PC-9 (cell line): ENCODE measurements around the gene ODAD4. TPM values are rescaled to one million over a fixed set of nuclear protein-coding genes. Genes with fewer than 3 reads are reported as not detected.

Source experiments
- BruUV-seq: library from RNA; stranded (reverse); fragments of 400-500 nt; replicated peaks from 2 replicates; lab custom pipeline; 2021; lab: Mats Ljungman, UMichigan
- CTCF ChIA-PET: fragments of 300-600 bp; sonication (Branson Sonifier 250); formaldehyde crosslinking; loops from one replicate; lab custom pipeline; 2022; ENCODE audit warnings: antibody characterized with exemption; lab: Charles Lee
- POLR2A ChIA-PET: fragments of 300-600 bp; sonication (Branson Sonifier 250); formaldehyde crosslinking; loops from one replicate; lab custom pipeline; 2022; ENCODE audit warnings: antibody characterized with exemption; ENCODE audit not compliant: unreplicated experiment; lab: Charles Lee
- DNase-seq, 2 experiments: peaks; one replicate each; pipeline versions ENCODE4 v3.0.0 to v3.0.0-alpha.2; 2015 to 2022; ENCODE audit warnings: mixed read lengths in 1 of 2
- H2AFZ ChIP-seq: fragments of 200-600 bp; sonication (generic); 2 replicates; pipeline ENCODE4 v1.8.1; 2017; ENCODE audit warnings: antibody characterized with exemption
- H3F3A ChIP-seq: fragments of 200-600 bp; sonication (generic); 2 replicates; pipeline ENCODE4 v1.8.1; 2017; ENCODE audit warnings: antibody characterized with exemption, mild to moderate bottlenecking, low read depth; ENCODE audit not compliant: insufficient read depth
- H3K27ac ChIP-seq: fragments of 200-600 bp; sonication (generic); 2 replicates; pipeline ENCODE4 v1.6.1; 2016; ENCODE audit warnings: mixed run types
- H3K27me3 ChIP-seq: fragments of 200-600 bp; sonication (generic); 2 replicates; pipeline ENCODE4 v1.6.1; 2016; ENCODE audit warnings: low read depth, mixed run types; ENCODE audit not compliant: insufficient read depth
- H3K36me3 ChIP-seq: fragments of 200-600 bp; sonication (generic); 2 replicates; pipeline ENCODE4 v1.6.1; 2016; ENCODE audit warnings: low read depth, mixed run types
- H3K4me1 ChIP-seq: fragments of 200-600 bp; sonication (generic); replicated peaks from 2 replicates; pipeline ENCODE4 v1.6.1; 2016; ENCODE audit warnings: mixed run types; ENCODE audit not compliant: insufficient read depth
- H3K4me2 ChIP-seq: fragments of 200-600 bp; sonication (generic); 2 replicates; pipeline ENCODE4 v1.6.1; 2017; ENCODE audit warnings: mixed run types
- H3K4me3 ChIP-seq: fragments of 200-600 bp; sonication (generic); 2 replicates; pipeline ENCODE4 v1.6.1; 2016; ENCODE audit warnings: mixed run types
- H3K79me2 ChIP-seq: fragments of 200-600 bp; sonication (generic); 2 replicates; pipeline ENCODE4 v1.6.1; 2017; ENCODE audit warnings: low read depth, mixed run types
- H3K9me2 ChIP-seq: fragments of 200-600 bp; sonication (generic); 2 replicates; pipeline ENCODE4 v1.8.1; 2017; ENCODE audit warnings: mild to moderate bottlenecking; ENCODE audit not compliant: insufficient read depth
- H3K9me3 ChIP-seq: fragments of 200-600 bp; sonication (generic); 2 replicates; pipeline ENCODE4 v1.8.1; 2016; ENCODE audit warnings: low read depth; ENCODE audit not compliant: insufficient read depth
- H4K20me1 ChIP-seq: fragments of 200-600 bp; sonication (generic); 2 replicates; pipeline ENCODE4 v1.8.1; 2017; ENCODE audit not compliant: insufficient read depth
- EZH2 ChIP-seq: fragments of 200-600 bp; sonication (generic); IDR thresholded peaks from 2 replicates; pipeline ENCODE4 v1.8.0; 2017; ENCODE audit warnings: antibody characterized with exemption, low read depth
- intact Hi-C: fragments of 100-400 bp; cut with micrococcal nuclease; formaldehyde crosslinking; loops from one replicate; pipeline ENCODE4 v1.10.0; 2022; ENCODE audit not compliant: unreplicated experiment
- total RNA-seq: library from RNA; stranded (reverse); gene quantifications from 2 replicates; pipeline ENCODE4 v1.2.3, GENCODE V29; 2021
- TF ChIP-seq, protein P1 (sequence below): fragments of 200-600 bp; sonication (generic); conservative IDR thresholded peaks from 2 replicates; pipeline ENCODE4 v1.6.1; 2017; ENCODE audit warnings: mixed run types, antibody characterized with exemption, mild to moderate bottlenecking, moderate library complexity

ODAD4 gene
- total RNA-seq, 1 experiment from 2014 or later: 4.0 TPM

- Histone ChIP-seq H3K9me2 (no peaks in the 10 kb centered on the region), H3K36me3 (no peaks in the 10 kb centered on the region), H3K9me3 (no peaks in the 10 kb centered on the region), H4K20me1 (no peaks in the 10 kb centered on the region), H3K4me1 (no peaks in the 10 kb centered on the region), H3K79me2 (no peaks in the 10 kb centered on the region), H3K4me3 (no peak overlapping the region), H3K27ac (no peak overlapping the region), H3K27me3 (no peaks in the 10 kb centered on the region), H3K4me2 (no peak overlapping the region), H3F3A (no peaks in the 10 kb centered on the region), H2AFZ (no peak overlapping the region)
- CTCF ChIA-PET: no interaction called here
- no TSS peak for BruUV-seq
- TF ChIP-seq EZH2: no peak
- TF ChIP-seq, protein P1, sequence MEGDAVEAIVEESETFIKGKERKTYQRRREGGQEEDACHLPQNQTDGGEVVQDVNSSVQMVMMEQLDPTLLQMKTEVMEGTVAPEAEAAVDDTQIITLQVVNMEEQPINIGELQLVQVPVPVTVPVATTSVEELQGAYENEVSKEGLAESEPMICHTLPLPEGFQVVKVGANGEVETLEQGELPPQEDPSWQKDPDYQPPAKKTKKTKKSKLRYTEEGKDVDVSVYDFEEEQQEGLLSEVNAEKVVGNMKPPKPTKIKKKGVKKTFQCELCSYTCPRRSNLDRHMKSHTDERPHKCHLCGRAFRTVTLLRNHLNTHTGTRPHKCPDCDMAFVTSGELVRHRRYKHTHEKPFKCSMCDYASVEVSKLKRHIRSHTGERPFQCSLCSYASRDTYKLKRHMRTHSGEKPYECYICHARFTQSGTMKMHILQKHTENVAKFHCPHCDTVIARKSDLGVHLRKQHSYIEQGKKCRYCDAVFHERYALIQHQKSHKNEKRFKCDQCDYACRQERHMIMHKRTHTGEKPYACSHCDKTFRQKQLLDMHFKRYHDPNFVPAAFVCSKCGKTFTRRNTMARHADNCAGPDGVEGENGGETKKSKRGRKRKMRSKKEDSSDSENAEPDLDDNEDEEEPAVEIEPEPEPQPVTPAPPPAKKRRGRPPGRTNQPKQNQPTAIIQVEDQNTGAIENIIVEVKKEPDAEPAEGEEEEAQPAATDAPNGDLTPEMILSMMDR: no peak
- no peak for DNase-seq
- POLR2A ChIA-PET: interaction anchor here (0.6 kb wide), 1 partner anchor 59 kb away, joined by 4 read pairs; no protein-coding TSS in a partner anchor
- intact Hi-C loops: no loop called here
These were observed 18.5 kb downstream of the ODAD4 start for GRCh38 chr17:41948762-41949460.

GRCh38 chr17:41956522-41956921 is 26.1 kb downstream of the ODAD4 start:
- Histone ChIP-seq H3K27me3 (no peaks in the 10 kb centered on the region), H3K4me3 (no peak overlapping the region), H3K9me3 (no peaks in the 10 kb centered on the region), H4K20me1 (no peaks in the 10 kb centered on the region), H2AFZ (no peak overlapping the region), H3K79me2 (no peaks in the 10 kb centered on the region), H3K9me2 (no peaks in the 10 kb centered on the region), H3K4me1 (no peaks in the 10 kb centered on the region), H3F3A (no peaks in the 10 kb centered on the region), H3K36me3 (no peaks in the 10 kb centered on the region), H3K4me2 (no peak overlapping the region), H3K27ac (no peak overlapping the region)
- POLR2A ChIA-PET: no interaction called here
- intact Hi-C loops: no loop called here
- CTCF ChIA-PET: no interaction called here
- BruUV-seq: no TSS peak
- TF ChIP-seq, protein P1: no peak
- no peak for TF ChIP-seq EZH2
- DNase-seq: no peak

DNA sequence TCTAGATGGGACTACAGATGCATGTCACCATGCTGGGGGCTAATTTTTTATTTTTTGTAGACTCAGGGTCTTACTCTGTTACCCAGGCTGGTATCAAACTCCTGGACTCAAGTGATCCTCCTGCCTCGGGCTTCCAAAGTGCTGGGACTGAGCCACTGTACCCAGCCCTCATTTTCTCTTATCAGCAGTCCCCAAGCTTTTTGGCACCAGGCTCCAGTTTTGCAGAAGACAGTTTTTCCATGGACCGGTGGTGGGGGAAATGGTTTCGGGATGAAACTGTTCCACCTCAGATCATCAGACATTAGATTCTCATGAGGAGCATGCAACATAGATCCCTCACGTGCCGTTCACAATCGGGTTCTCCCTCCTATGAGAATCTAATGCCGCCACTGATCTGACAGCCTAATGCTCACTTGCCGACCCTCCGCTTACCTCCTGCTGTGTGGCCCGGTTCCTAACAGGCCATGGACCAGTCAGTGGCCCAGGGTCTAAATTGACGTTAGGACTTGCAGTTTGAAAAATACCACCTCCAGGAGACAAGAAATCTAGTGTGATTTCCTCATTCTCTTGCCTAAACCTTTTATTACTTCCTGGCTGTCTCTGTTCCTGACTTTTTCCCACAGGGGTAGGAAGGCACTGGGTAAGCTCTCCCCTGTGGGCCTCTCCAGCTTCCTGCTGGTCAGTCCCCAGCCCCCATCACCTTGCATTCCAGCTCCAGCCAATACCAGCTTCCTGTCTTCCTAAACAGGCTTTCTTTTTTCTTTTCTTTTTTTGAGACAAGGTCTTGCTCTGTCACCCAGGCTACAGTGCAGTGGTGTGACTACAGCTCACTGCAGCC is 26.8 kb downstream of the ODAD4 start:
- H3K9me2 ChIP-seq: no peaks in the 10 kb centered on the region
- no peaks in the 10 kb centered on the region for H3K4me1 ChIP-seq
- no TSS peak for BruUV-seq
- no peaks in the 10 kb centered on the region for H3K9me3 ChIP-seq
- no peak overlapping the region for H3K27ac ChIP-seq
- H2AFZ ChIP-seq: no peak overlapping the region
- H3F3A ChIP-seq: no peaks in the 10 kb centered on the region
- no peaks in the 10 kb centered on the region for H4K20me1 ChIP-seq
- H3K27me3 ChIP-seq: no peaks in the 10 kb centered on the region
- H3K4me2 ChIP-seq: no peak overlapping the region
- ChIA-PET POLR2A (no interaction called here), CTCF (no interaction called here)
- H3K79me2 ChIP-seq: no peaks in the 10 kb centered on the region
- no peak overlapping the region for H3K4me3 ChIP-seq
- no peak for DNase-seq
- TF ChIP-seq, protein P1: no peak
- no peak for TF ChIP-seq EZH2
- H3K36me3 ChIP-seq: no peaks in the 10 kb centered on the region
- intact Hi-C loops: no loop called here
